NCI-H226 (cell line): Measurements from ENCODE around the gene UBE2Q2.
"Not testable (repeated sequence)": the region's sequence is repeated elsewhere in the genome, so short reads cannot be mapped to it uniquely, and the experiment has no call there.

ENCODE experiments used
- DNase-seq: peaks from one replicate; pipeline ENCODE4 v3.0.0-alpha.2; 2015

The UBE2Q2 gene

DNA sequence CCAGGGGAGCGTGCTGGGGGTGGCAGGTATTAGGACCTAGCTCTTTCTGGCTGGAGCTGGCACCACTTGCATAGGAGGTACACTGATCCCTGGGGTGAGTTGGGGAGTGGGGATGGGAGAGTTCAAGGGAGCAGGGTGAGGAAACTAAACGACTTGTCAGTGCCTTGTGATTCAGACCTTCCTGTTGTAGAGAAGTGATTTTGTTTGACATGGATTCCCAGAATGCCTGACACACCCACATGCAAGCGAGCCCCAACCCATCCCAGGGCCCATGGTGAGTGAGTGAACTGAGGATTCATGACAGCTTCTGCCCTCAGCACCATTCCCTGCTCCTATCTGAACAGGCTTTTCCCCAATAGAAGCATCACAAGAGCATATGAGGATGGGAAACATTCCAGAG is 15.6 kb upstream of the UBE2Q2 start:
- DNase-seq = no peak

DNA sequence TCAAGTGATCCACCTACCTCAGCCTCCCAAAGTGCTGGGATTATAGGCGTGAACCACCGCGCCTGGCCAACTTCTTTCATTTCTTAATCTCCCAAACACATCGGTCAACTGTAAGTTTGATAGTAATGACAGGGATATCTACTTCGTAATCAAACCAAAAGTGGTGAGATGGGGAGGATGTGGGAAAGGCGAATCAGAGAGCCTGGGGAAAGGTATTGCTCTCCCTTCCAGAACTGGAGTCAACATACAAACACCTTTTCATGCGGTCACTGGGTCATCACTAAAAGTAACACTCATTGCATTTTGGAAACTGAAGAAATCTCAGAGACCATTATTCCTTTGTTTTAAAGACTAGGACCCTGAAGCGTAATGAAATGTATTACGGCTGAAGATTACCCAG is 14.8 kb upstream of the UBE2Q2 start:
- DNase-seq = no peak

DNA sequence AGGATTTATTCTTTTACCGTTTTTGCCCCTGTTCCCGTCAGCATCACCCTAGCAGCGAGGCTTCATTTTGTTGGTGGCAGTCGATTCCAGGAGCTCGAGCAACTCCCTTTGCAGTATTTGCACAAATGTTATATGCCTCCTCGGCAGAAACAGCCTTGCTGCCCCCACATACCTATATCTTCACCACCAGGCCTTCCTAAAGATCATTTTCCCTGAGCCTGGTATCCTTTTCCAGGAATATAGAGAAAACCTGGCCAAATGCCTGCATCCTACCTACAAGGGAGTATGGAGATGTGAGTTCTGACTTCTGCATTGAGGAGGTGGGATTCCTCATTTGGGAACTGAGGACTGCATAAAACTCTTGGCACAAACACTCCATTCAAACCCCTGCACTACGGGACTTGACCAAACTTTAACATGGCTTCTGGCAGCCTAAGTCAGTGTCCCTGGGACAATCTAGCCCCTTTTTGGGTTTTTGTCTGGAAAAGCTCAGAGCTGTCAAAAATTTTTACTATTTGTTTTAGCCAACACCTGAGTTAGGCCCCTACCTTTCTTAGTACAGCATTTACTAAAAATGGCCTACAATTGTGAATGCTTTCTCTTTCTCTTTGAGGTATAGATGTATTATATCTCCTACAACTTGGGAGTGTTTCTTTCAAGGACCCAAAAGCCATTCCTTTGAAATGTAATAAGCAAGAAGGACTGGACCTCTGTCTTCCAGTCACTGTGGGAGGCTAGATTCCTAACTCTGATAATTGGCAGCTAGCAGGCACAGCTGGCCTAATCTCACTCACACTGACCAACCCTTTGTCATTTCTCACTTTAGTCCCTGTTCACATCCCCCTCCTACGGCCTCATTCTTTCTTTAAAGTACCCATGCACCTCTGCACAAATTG is 12.1 kb upstream of the UBE2Q2 start:
- DNase-seq = no peak

- no peak for DNase-seq
These were observed 11.5 kb upstream of the UBE2Q2 start for GRCh38 chr15:75831806-75832102.

DNA sequence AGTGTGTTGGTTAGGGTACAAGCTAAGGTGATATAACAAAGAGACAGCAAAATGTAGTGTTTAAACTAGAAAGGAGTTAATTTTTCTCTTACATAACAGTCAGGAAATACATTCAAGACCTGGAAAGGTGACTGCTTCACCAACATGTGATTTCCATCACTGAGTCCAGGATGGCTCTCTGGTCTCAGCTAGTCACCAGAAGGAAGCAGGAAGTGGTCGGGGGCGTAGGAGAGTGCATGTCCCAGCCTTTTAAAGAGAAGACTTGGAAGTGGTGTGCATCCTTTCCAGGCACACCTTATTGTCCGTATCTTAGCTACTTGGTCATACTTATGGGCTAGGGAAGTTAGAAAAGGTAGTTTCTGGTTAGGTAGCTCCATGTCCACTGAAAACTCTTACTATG is 11.1 kb upstream of the UBE2Q2 start:
- DNase-seq = no peak

DNA sequence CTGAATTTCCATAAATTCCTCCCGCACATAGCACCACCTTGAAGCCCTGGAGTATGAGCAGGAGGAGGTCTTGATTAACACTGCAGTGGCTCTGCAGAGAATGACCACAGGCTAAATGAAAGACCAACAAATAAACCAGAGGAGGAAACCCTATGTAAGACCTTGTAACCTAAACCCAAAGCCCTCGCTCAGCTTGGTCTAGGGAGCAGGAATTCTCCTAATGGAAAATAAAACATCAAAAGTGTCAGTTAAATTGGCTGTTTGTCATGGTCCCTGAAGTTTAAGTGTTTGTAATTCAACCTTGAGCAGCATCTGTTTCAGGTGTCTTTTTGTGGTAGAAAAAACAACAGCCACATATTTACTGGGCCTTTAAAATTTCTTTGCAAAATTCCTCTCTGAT is 9.2 kb upstream of the UBE2Q2 start:
- no peak for DNase-seq

GRCh38 chr15:75835990-75836958 is 7.0 kb upstream of the UBE2Q2 start:
- no peak for DNase-seq

DNA sequence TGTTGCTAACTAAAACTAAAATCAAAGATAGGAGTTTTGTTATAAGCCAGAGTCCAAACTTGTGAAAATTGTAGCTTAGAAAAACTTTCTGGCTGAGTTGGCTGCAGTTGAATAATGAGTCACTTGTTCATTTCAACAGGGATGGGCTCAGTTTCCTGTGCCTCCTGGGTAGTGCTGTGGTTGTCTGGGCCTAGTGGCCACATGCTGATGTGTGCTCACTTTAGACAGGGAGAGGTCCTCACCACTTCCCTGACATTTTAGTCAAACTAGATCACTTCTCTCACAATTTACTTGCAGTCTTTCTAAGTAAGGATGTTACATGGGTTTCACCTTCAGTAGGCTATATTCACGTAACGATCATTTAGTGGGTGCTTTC is 6.3 kb upstream of the UBE2Q2 start:
- DNase-seq = peak; percentile 81

GRCh38 chr15:75840659-75841058 is 2.6 kb upstream of the UBE2Q2 start:
- DNase-seq = peak; percentile 83

DNA sequence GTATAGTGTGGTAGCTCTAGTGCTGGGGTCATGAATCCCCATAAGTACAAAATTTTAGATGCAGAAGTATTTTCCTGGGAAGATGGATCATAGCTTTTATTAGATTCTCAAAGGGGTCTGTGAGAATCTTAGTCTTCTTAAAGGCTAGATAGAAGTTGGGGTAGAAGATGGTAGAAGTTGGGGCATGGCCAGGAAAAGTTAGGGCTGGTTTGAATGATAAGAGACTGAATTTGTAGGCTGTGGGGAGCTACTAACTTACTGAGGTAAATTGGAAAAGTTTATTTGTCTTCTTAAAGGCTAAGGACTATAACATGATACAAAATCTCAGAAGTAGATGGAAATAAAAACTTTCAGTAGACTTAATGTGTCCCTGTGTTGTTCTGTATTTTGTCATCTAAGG is 1.6 kb upstream of the UBE2Q2 start:
- DNase-seq = no peak

DNA sequence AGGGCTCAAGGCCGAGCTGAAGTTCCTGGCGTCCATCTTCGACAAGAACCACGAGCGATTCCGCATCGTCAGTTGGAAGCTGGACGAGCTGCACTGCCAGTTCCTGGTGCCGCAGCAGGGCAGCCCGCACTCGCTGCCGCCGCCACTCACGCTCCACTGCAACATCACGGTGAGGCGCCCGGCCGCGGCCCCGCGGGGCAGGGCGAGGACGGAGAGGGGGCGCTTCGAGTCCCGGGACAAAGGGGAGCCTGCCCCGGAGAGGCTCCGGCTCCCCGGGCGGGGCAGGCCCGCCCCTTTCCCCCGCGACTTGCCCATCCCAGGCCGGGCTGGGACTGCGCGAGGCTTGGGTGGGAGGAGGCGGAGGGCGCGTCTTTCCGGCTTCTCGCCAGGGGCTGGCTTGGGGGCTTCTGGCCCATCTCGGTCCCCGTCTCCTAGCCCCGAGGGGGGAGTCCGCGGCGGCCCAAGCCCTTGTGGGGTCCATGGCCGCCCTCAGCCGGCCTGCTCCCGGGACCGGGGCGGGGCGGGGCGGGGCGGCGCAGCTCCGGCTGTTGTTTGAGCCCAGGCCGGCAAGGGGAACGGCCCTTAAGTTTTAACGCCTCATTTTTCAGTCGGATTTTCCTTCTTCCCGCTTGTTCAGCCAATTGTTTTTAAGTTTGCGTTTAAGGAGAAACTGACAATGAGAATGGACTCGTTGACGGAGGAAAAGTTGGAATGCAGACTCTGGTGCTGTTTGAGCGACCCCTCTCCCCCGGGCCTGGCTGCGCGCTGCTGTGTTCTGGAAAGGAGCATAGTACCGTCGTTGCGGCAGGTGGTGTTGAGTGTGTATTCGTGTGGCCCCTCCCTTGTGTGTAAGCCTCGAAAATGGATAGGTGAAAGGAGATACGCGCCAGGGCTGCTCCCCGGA is 683 bp downstream of the UBE2Q2 start:
- DNase-seq = peak; percentile 59

GRCh38 chr15:75844629-75845335 is 1.5 kb downstream of the UBE2Q2 start:
- DNase-seq = no peak

- DNase-seq = no peak
These were observed 5.9 kb downstream of the UBE2Q2 start for GRCh38 chr15:75849167-75849566.

DNA sequence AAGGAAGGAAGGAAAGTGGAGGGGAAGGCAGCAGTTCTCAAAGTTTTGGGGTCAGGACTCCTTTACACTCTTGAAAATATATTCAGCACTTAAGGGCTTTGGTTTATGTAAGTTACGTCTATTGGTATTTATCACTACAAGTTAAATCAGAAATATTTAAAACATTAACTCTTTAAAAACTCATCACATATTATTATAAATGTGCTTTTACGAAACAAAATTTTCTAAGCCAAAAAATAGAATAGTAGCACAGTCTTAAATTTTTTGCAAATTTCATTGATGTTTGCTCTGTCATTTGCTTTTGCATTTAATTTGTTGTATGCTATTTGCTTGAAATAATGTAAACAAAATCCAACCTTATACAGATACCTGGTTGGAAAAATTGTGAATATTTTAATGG is 7.5 kb downstream of the UBE2Q2 start:
- DNase-seq = no peak

GRCh38 chr15:75851566-75851965 is 8.3 kb downstream of the UBE2Q2 start:
- not testable (repeated sequence) for DNase-seq

DNA sequence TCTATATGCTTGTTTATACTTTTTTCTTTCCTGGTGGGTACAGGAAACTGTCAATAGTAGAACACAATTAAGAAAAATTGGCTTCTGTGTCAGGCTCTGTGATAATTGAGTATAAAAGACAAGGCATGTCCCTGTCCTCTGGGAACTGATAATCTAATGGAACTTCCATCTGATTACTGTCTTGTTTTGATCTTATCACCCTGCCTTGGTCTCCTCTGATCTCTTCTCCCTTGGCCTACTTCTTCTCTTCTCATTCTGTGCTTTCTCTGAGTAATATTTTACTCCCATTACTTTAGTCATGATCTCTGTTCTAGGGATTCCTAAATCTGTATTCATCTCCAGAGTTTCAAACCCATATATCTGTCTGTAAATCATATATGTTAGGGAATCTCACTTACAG is 14.6 kb downstream of the UBE2Q2 start:
- no peak for DNase-seq

- no peak for DNase-seq
These were observed 18.6 kb downstream of the UBE2Q2 start for GRCh38 chr15:75861750-75862402.

DNA sequence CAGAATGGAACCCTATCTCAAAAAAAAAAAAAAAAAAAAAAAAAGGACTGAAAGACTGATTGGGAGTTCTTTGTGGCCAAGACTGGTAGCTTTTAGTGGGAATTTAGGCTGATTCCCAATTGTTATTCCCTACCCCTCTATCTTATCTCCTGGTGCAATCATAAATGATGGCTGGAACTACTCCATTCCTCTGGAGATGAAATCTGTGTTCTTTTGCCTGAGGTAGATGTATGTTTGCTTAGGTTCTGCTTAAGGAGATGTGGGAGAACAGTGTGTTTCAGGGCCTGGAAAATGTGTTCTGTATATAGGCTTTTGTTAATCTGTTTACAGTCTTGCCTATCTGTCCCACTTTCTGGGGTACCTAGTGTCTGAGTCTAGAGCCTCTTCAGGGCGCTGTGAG is 19.5 kb downstream of the UBE2Q2 start:
- DNase-seq = no peak

DNA sequence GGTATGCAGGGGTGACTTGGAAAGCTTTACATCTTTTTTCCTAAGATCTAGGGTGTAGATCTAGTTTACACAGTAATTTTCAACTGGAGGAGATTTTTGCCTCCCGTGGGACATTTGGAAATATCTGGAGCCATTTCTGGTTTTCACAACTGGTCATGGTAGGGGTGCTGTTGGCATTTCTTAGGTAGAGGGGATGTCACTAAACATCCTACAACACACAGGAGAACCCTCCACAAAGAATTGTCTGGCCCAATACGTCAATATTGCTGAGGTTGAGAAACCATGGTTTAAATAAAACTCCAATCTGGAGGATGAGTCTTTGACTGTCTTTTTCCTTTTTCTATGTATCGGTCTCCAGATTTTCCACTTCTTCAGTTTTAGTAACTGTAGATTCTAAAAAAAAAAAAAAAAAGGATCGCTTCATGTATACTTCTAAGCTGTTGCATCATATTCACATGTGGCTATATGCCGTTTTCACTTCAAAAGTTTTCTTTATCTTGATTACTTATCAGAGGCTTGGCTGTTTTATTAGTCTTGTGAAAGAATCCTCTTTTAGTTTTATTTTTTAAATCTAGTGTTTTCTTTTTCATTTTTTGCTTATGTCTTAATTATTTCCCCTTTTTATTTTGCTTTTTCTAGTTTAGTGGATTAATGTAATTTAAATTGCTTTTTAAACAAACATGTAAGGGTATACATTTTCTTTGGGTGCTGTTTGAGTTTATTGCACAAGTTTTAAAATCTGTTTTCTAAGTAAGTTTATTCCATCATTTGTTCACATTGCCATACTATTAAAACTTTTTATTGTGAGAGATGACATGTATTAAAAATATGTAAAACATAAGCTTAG is 21.2 kb downstream of the UBE2Q2 start:
- DNase-seq = no peak

GRCh38 chr15:75866045-75866444 is 22.8 kb downstream of the UBE2Q2 start:
- not testable (repeated sequence) for DNase-seq

- no peak for DNase-seq
These were observed 23.7 kb downstream of the UBE2Q2 start for GRCh38 chr15:75866916-75867315.
